ENCODE data around the gene FOXC1. TPM values are rescaled to one million over a fixed set of nuclear protein-coding genes. Genes with fewer than 3 reads are reported as not detected.

The FOXC1 gene
- total and polyA plus RNA-seq, 10 of the 15 experiments (the other 5 are each of a cell fraction or from before 2014, with no cell fraction given) = 0.13 to 1.5 (median 0.48) TPM; not detected in 2

DNA sequence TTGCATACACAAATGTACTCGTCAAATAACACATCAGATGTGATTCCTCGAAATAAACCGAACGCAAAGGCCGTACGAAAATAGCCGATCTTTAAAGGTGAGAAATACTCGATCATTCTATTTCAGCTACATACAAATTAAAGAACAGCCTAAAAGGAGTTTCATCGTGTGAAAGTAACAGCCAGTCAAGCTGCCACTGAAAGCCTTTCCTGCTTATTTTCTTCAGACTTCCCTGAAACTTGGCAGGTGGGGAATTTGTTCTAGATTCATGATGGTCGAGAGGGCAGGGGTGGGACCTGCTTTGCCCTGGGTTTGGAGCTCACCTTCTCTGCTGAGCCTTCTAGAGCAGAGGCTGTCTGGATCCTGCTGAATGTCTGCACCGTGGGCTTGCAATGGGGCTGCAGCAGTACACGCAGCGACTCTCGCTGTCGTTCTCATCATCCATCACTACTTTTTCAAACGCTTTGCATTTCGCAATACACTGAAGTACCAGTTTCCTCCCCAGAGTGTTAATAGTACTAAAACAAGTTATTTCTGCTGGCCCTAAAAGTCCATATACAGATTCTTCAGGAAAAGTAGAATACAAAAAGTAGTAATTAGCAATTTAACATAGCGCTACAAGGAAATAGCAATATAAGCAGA is 16.2 kb downstream of the FOXC1 start:
- SMC1A ChIA-PET (ENCODE audit: uncharacterized antibody, unreplicated experiment) = interaction anchor here (0.8 to 1.0 kb wide), 2 partner anchors 8 to 728 kb away, joined by 3 to 4 read pairs; no protein-coding TSS in a partner anchor
- H3K4me2 ChIP-seq (ENCODE audit: control insufficient read depth, insufficient read depth) = no peak overlapping the region

DNA sequence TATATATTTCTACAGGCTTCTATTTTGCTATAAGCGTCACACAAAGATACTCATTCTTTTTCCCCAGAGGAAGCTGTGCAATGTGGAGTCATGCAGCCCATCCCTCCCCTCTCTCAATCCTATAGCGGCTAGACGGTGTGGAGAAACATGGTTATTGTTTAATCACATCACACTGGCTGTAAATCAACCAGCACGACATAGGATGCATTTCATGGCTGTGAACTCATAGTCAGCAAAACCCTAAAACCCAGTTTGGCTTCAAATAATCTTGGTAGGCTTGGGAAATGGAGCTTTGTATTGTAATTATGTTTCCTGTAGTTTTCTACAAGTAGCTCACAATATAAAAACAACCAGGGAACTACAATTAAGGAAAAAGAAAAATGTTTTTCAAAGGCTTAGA is 16.8 kb downstream of the FOXC1 start:
- Histone ChIP-seq H3K9me3 (replicated peaks; ENCODE audit: control insufficient read depth, insufficient read depth, low read length) (no peaks in the 10 kb centered on the region), H3K27ac (ENCODE audit: control insufficient read depth, insufficient read depth) (no peak overlapping the region), H3K4me3 (no peak overlapping the region), H3K79me2 (ENCODE audit: control insufficient read depth, insufficient read depth, low read length) (no peaks in the 10 kb centered on the region), H3K4me2 (ENCODE audit: control insufficient read depth, insufficient read depth) (no peak overlapping the region), H3K9ac (ENCODE audit: control insufficient read depth, insufficient read depth, low read length) (no peak overlapping the region), H3K27me3 (replicated peaks in 1 of 2; ENCODE audit: control insufficient read depth in 2 of 2, insufficient read depth in 2 of 2, low read length in 1 of 2) (peaks cover 4 to 10% of the 10 kb centered on the region in 2 experiments), H4K20me1 (ENCODE audit: control insufficient read depth, insufficient read depth) (peaks cover 3% of the 10 kb centered on the region; the same call in 1 of the 2 replicates), H3K4me1 (ENCODE audit: control insufficient read depth, insufficient read depth, low read length) (peaks cover 5% of the 10 kb centered on the region), H2AFZ (ENCODE audit: control insufficient read depth, low read depth, low read length) (no peak overlapping the region), H3K36me3 (ENCODE audit: control insufficient read depth in 2 of 2, insufficient read depth in 2 of 2, low read length in 1 of 2) (no peaks in the 10 kb centered on the region)
- TF ChIP-seq TCF7 (IDR thresholded peaks at IDR 0.05; ENCODE audit: borderline replicate concordance) (no peak), POLR2AphosphoS2 (IDR thresholded peaks at IDR 0.05; ENCODE audit: low read depth, low read length) (no peak)
- in situ Hi-C loops (cut with MboI) (no loop called here), intact Hi-C loops (cut with micrococcal nuclease; ENCODE audit: unreplicated experiment) (no loop called here)
- CTCF ChIA-PET = interaction anchor here (0.8 kb wide), 1 partner anchor 9 kb away, joined by 3 read pairs; no protein-coding TSS in a partner anchor
- no peak for DNase-seq (ENCODE audit: low read depth, low spot score)
- WGBS (ENCODE audit: insufficient coverage, insufficient replicate concordance, low lambda C conversion rate, missing lambda C conversion rate) = 84% methylated on average over 4 of the region's 4 CpGs
- no peak for ATAC-seq
- RAD21 ChIA-PET (ENCODE audit: unreplicated experiment) = no interaction called here
- POLR2A ChIA-PET = no interaction called here
- SMC1A ChIA-PET (ENCODE audit: uncharacterized antibody, unreplicated experiment) = interaction anchor here (0.8 to 1.0 kb wide), 2 partner anchors 9 to 64 kb away, joined by 3 read pairs; no protein-coding TSS in a partner anchor
- no TSS peak for BruUV-seq (replicated peaks)
- FAIRE-seq = no peak

More for the DNA sequence above, 16.2 kb downstream of the FOXC1 start:
- H3K4me1 ChIP-seq (ENCODE audit: control insufficient read depth, insufficient read depth, low read length) = peaks cover 5% of the 10 kb centered on the region
- no peak overlapping the region for H3K4me3 ChIP-seq
- 87% methylated on average over 18 of the region's 18 CpGs for WGBS (ENCODE audit: insufficient coverage, insufficient replicate concordance, low lambda C conversion rate, missing lambda C conversion rate)
- RAD21 ChIA-PET (ENCODE audit: unreplicated experiment) = no interaction called here
- H3K9me3 ChIP-seq (replicated peaks; ENCODE audit: control insufficient read depth, insufficient read depth, low read length) = no peaks in the 10 kb centered on the region
- no peak overlapping the region for H3K9ac ChIP-seq (ENCODE audit: control insufficient read depth, insufficient read depth, low read length)
- in situ Hi-C loops (cut with MboI) = no loop called here
- CTCF ChIA-PET = no interaction called here
- BruUV-seq (replicated peaks) = no TSS peak
- H3K79me2 ChIP-seq (ENCODE audit: control insufficient read depth, insufficient read depth, low read length) = no peaks in the 10 kb centered on the region
- no peak for ATAC-seq
- intact Hi-C loops (cut with micrococcal nuclease; ENCODE audit: unreplicated experiment) = no loop called here
- H3K27ac ChIP-seq (ENCODE audit: control insufficient read depth, insufficient read depth) = no peak overlapping the region
- POLR2A ChIA-PET = no interaction called here
- H3K36me3 ChIP-seq (ENCODE audit: control insufficient read depth in 2 of 2, insufficient read depth in 2 of 2, low read length in 1 of 2) = no peaks in the 10 kb centered on the region
- DNase-seq (ENCODE audit: low read depth, low spot score) = no peak
- TF ChIP-seq NFYB (IDR thresholded peaks at IDR 0.05; ENCODE audit: insufficient read depth, low read depth, low read length) (no peak), KLF5 (IDR thresholded peaks at IDR 0.05; ENCODE audit: partially characterized antibody) (no peak), CBFB (IDR thresholded peaks at IDR 0.05; ENCODE audit: low read depth) (no peak), JUND (IDR thresholded peaks at IDR 0.05; ENCODE audit: low read depth, low read length) (no peak), TAF1 (IDR thresholded peaks at IDR 0.05; ENCODE audit: borderline replicate concordance, low read depth, low read length) (no peak), CHD2 (IDR thresholded peaks at IDR 0.05; ENCODE audit: borderline replicate concordance, low read depth, low read length) (no peak)
- TF ChIP-seq, protein P1, sequence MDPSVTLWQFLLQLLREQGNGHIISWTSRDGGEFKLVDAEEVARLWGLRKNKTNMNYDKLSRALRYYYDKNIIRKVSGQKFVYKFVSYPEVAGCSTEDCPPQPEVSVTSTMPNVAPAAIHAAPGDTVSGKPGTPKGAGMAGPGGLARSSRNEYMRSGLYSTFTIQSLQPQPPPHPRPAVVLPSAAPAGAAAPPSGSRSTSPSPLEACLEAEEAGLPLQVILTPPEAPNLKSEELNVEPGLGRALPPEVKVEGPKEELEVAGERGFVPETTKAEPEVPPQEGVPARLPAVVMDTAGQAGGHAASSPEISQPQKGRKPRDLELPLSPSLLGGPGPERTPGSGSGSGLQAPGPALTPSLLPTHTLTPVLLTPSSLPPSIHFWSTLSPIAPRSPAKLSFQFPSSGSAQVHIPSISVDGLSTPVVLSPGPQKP (IDR thresholded peaks at IDR 0.05; ENCODE audit: low read depth, low read length) = no peak
- H2AFZ ChIP-seq (ENCODE audit: control insufficient read depth, low read depth, low read length) = no peak overlapping the region
- peaks cover 3% of the 10 kb centered on the region; the same call in 1 of the 2 replicates for H4K20me1 ChIP-seq (ENCODE audit: control insufficient read depth, insufficient read depth)
- H3K27me3 ChIP-seq (replicated peaks in 1 of 2; ENCODE audit: control insufficient read depth in 2 of 2, insufficient read depth in 2 of 2, low read length in 1 of 2) = peaks cover 4 to 10% of the 10 kb centered on the region in 2 experiments
- no peak for FAIRE-seq

Measured in GM12878 (cell line).